ENCODE measurements around the gene ACVR1.
A peak's percentile ranks its signal among the peaks of the same experiment; 100 is the strongest.

The ACVR1 gene

GRCh38 chr2:157751462-157752058 is 124.6 kb downstream of the ACVR1 start:
- Histone ChIP-seq H3K27ac (no peak overlapping the region), H3K36me3 (replicated peaks) (peaks cover 7% of the 10 kb centered on the region), H3K27me3 (replicated peaks) (no peaks in the 10 kb centered on the region), H3K4me3 (ENCODE audit: low read depth, low read length) (no peak overlapping the region)
- peak; percentile 36 for DNase-seq
- in situ Hi-C loops (cut with HindIII; ENCODE audit: low pct_ligation_motif_present, low sequenced_read_pairs) = no loop called here
- TF ChIP-seq CTCF (IDR thresholded peaks at IDR 0.05; ENCODE audit: low read depth, low read length, missing control alignments) = peak; percentile 46

- TF ChIP-seq CTCF (IDR thresholded peaks at IDR 0.05; ENCODE audit: low read depth, low read length, missing control alignments) = no peak
- H3K27ac ChIP-seq = no peak overlapping the region
- peaks cover 7% of the 10 kb centered on the region for H3K36me3 ChIP-seq (replicated peaks)
- in situ Hi-C loops (cut with HindIII; ENCODE audit: low pct_ligation_motif_present, low sequenced_read_pairs) = no loop called here
- H3K4me3 ChIP-seq (ENCODE audit: low read depth, low read length) = no peak overlapping the region
- H3K27me3 ChIP-seq (replicated peaks) = no peaks in the 10 kb centered on the region
- no peak for DNase-seq
Observed at GRCh38 chr2:157749684-157750083, 126.4 kb downstream of the ACVR1 start.

- Histone ChIP-seq H3K36me3 (replicated peaks) (peaks cover 7% of the 10 kb centered on the region), H3K27me3 (replicated peaks) (no peaks in the 10 kb centered on the region), H3K4me3 (ENCODE audit: low read depth, low read length) (no peak overlapping the region), H3K27ac (peak overlapping the region; percentile 24)
- in situ Hi-C loops (cut with HindIII; ENCODE audit: low pct_ligation_motif_present, low sequenced_read_pairs) = no loop called here
- no peak for DNase-seq
- no peak for TF ChIP-seq CTCF (IDR thresholded peaks at IDR 0.05; ENCODE audit: low read depth, low read length, missing control alignments)
Observed at GRCh38 chr2:157748371-157749142, 127.6 kb downstream of the ACVR1 start.

GRCh38 chr2:157747695-157748370 is 128.3 kb downstream of the ACVR1 start:
- H3K4me3 ChIP-seq (ENCODE audit: low read depth, low read length) = no peak overlapping the region
- H3K27ac ChIP-seq = peak overlapping the region; percentile 24
- in situ Hi-C loops (cut with HindIII; ENCODE audit: low pct_ligation_motif_present, low sequenced_read_pairs) = no loop called here
- peak; percentile 41 for DNase-seq
- no peaks in the 10 kb centered on the region for H3K27me3 ChIP-seq (replicated peaks)
- no peak for TF ChIP-seq CTCF (IDR thresholded peaks at IDR 0.05; ENCODE audit: low read depth, low read length, missing control alignments)
- peaks cover 7% of the 10 kb centered on the region for H3K36me3 ChIP-seq (replicated peaks)

GRCh38 chr2:157747280-157747679 is 128.8 kb downstream of the ACVR1 start:
- Histone ChIP-seq H3K27ac (no peak overlapping the region), H3K27me3 (replicated peaks) (no peaks in the 10 kb centered on the region), H3K36me3 (replicated peaks) (peaks cover 7% of the 10 kb centered on the region), H3K4me3 (ENCODE audit: low read depth, low read length) (no peak overlapping the region)
- DNase-seq = no peak
- in situ Hi-C loops (cut with HindIII; ENCODE audit: low pct_ligation_motif_present, low sequenced_read_pairs) = no loop called here
- no peak for TF ChIP-seq CTCF (IDR thresholded peaks at IDR 0.05; ENCODE audit: low read depth, low read length, missing control alignments)
